K562 (cell line): ENCODE results near the gene CDS2. TPM values are rescaled to one million over a fixed set of nuclear protein-coding genes. Genes with fewer than 3 reads are reported as not detected.

Source experiments
- ATAC-seq: fragments of 200-7000 bp; cut with Tn5 transposase; 3 replicates; pipeline ENCODE4 v1.9.1; 2020; ENCODE audit warnings: moderate library complexity
- BruUV-seq: library from RNA; stranded (reverse); fragments of 400-500 nt; replicated peaks from 2 replicates; lab custom pipeline; 2021; lab: Mats Ljungman, UMichigan
- CTCF ChIA-PET: fragments of 300-600 bp; formaldehyde crosslinking; extraction: SDS; loops from one replicate; lab custom pipeline; 2021; ENCODE audit warnings: low intra/inter-chr PET ratio; lab: Yijun Ruan, JAX
- POLR2A ChIA-PET: fragments of 300-600, 350-650 bp; sonication (Branson Sonifier 250); formaldehyde crosslinking; extraction: SDS; loops from one replicate; lab custom pipeline; 2021; ENCODE audit warnings: antibody characterized with exemption, inconsistent platforms; lab: Yijun Ruan, JAX
- DNase-seq, 4 experiments: peaks; one replicate each; pipeline versions ENCODE4 v3.0.0 to v3.0.0-alpha.2; 2011 to 2018; ENCODE audit warnings: low spot score in 3 of 4, mixed read lengths in 3 of 4; ENCODE audit errors: extremely low read depth in 1 of 4
- FAIRE-seq: peaks from 2 replicates; lab custom pipeline; 2011; peaks lifted over from hg19 to GRCh38; lab: Jason Lieb, UNC
- H2AFZ ChIP-seq: 2 replicates; pipeline ENCODE4 v1.6.0; 2011; ENCODE audit warnings: low read depth, low read length, control low read depth, inconsistent platforms
- H3K27ac ChIP-seq: fragments of 200-600 bp; 3 replicates; pipeline ENCODE4 v1.8.0; 2011; ENCODE audit warnings: low read depth, mild to moderate bottlenecking, control low read depth, inconsistent platforms, low read length, moderate library complexity, mixed read lengths; ENCODE audit errors: extremely low read depth
- H3K27me3 ChIP-seq, 2 experiments: fragments of 300-600 bp in 1 of 2; 2 replicates in 1 of 2; 3 replicates in 1 of 2; pipeline versions ENCODE4 v1.6.0 to v1.8.0; 2011; ENCODE audit warnings: inconsistent platforms in 2 of 2, low read length in 2 of 2, mild to moderate bottlenecking in 1 of 2, mixed read lengths in 1 of 2, moderate library complexity in 1 of 2; ENCODE audit not compliant: control insufficient read depth in 2 of 2, insufficient read depth in 2 of 2
- H3K36me3 ChIP-seq: fragments of 300-600 bp; 3 replicates; pipeline ENCODE4 v1.8.0; 2011; ENCODE audit warnings: mild to moderate bottlenecking, low read length, inconsistent platforms; ENCODE audit not compliant: control insufficient read depth, insufficient read depth
- H3K4me1 ChIP-seq, 2 experiments: fragments of 200-600 bp in 1 of 2; replicated peaks in 1 of 2; 2 replicates in 1 of 2; 3 replicates in 1 of 2; pipeline versions ENCODE4 v1.5.1 to v1.8.0; 2011; ENCODE audit warnings: inconsistent platforms in 2 of 2, low read length in 2 of 2, mild to moderate bottlenecking in 1 of 2, mixed read lengths in 1 of 2, moderate library complexity in 1 of 2; ENCODE audit not compliant: control insufficient read depth in 2 of 2, insufficient read depth in 2 of 2
- H3K4me2 ChIP-seq: 2 replicates; pipeline ENCODE4 v1.6.1; 2011; ENCODE audit warnings: low read length, control low read depth, inconsistent platforms, mixed read lengths; ENCODE audit not compliant: insufficient read depth
- H3K4me3 ChIP-seq: fragments of 200-600 bp; sonication (generic), shearing (Covaris generic); 2 replicates; pipeline ENCODE4 v1.5.1; 2016; ENCODE audit warnings: control low read depth, inconsistent platforms
- H3K79me2 ChIP-seq: fragments of 200-600 bp; 3 replicates; pipeline ENCODE4 v1.8.0; 2011; ENCODE audit warnings: low read length, inconsistent platforms; ENCODE audit not compliant: control insufficient read depth, insufficient read depth
- H3K9ac ChIP-seq, 2 experiments: 2 replicates each; pipeline versions ENCODE4 v1.6.0 to v1.6.1; 2011; ENCODE audit warnings: low read depth in 2 of 2, low read length in 2 of 2, control low read depth in 1 of 2, inconsistent platforms in 1 of 2, mild to moderate bottlenecking in 1 of 2, mixed read lengths in 1 of 2; ENCODE audit not compliant: insufficient read depth in 1 of 2
- H3K9me1 ChIP-seq: one replicate; pipeline ENCODE4 v1.6.0; 2011; ENCODE audit warnings: inconsistent platforms, mild to moderate bottlenecking, low read length, moderate library complexity; ENCODE audit not compliant: control insufficient read depth, insufficient read depth
- H3K9me3 ChIP-seq: replicated peaks from 2 replicates; pipeline ENCODE4 v1.5.1; 2011; ENCODE audit warnings: low read depth, low read length, inconsistent platforms; ENCODE audit not compliant: control insufficient read depth, insufficient read depth
- H4K20me1 ChIP-seq: replicated peaks from 2 replicates; pipeline ENCODE4 v1.6.1; 2011; ENCODE audit warnings: low read length, inconsistent platforms, mixed read lengths; ENCODE audit not compliant: control insufficient read depth, insufficient read depth
- ESRRA ChIP-seq: fragments of 450-650 bp; IDR thresholded peaks from 2 replicates; pipeline ENCODE4 v1.6.1; 2014; ENCODE audit warnings: low read depth, mild to moderate bottlenecking, moderate library complexity, borderline replicate concordance
- HEY1 ChIP-seq: fragments of 250-450 bp; sonication (Bioruptor Pico); IDR thresholded peaks from 2 replicates; pipeline ENCODE4 v1.5.0; 2020; ENCODE audit warnings: mild to moderate bottlenecking, moderate library complexity, borderline replicate concordance
- KAT2B ChIP-seq: IDR thresholded peaks from one replicate; pipeline ENCODE4 v1.6.1; 2012; ENCODE audit warnings: low read depth, mild to moderate bottlenecking, control low read depth, inconsistent platforms, low read length, moderate library complexity
- KDM1A ChIP-seq, 2 experiments: fragments of 450-650 bp; IDR thresholded peaks; 2 replicates each; pipeline ENCODE4 v1.6.1; 2016; ENCODE audit warnings: mild to moderate bottlenecking in 2 of 2
- LEF1 ChIP-seq: fragments of 450-650 bp; IDR thresholded peaks from 2 replicates; pipeline ENCODE4 v1.6.1; 2016; ENCODE audit warnings: mild to moderate bottlenecking
- NCOA6 ChIP-seq: fragments of 450-650 bp; IDR thresholded peaks from 2 replicates; pipeline ENCODE4 v1.6.1; 2017; ENCODE audit warnings: mild to moderate bottlenecking
- PHF20 ChIP-seq: fragments of 450-650 bp; IDR thresholded peaks from 2 replicates; pipeline ENCODE4 v1.6.1; 2018; ENCODE audit not compliant: partially characterized antibody
- PHF8 ChIP-seq: fragments of 200-600 bp; sonication (generic); IDR thresholded peaks from 2 replicates; pipeline ENCODE4 v1.6.1; 2012; ENCODE audit warnings: mixed run types, mild to moderate bottlenecking, inconsistent platforms, low read length, moderate library complexity, borderline replicate concordance
- POLR3G ChIP-seq: IDR thresholded peaks from 2 replicates; pipeline ENCODE4 v1.6.1; 2011; ENCODE audit not compliant: insufficient read length, insufficient replicate concordance; ENCODE audit errors: extremely low read depth
- PTRF ChIP-seq: fragments of 450-650 bp; IDR thresholded peaks from 2 replicates; pipeline ENCODE4 v1.6.1; 2016; ENCODE audit warnings: mild to moderate bottlenecking, missing genetic modification characterization, missing compliant biosample characterization
- SIN3A ChIP-seq, 2 experiments: fragments of 150-350 bp in 1 of 2; IDR thresholded peaks; 2 replicates each; pipeline ENCODE4 v1.6.1; 2011 to 2016; ENCODE audit warnings: borderline replicate concordance in 2 of 2, low read depth in 2 of 2, low read length in 2 of 2, mild to moderate bottlenecking in 2 of 2, moderate library complexity in 2 of 2; ENCODE audit not compliant: control insufficient read depth in 1 of 2
- SREBF1 ChIP-seq: fragments of 150-350 bp; IDR thresholded peaks from 2 replicates; pipeline ENCODE4 v1.6.1; 2014; ENCODE audit warnings: antibody characterized with exemption, low read depth, low read length, borderline replicate concordance
- TAL1 ChIP-seq: fragments of 450-650 bp; IDR thresholded peaks from 2 replicates; pipeline ENCODE4 v1.6.1; 2016; ENCODE audit warnings: mild to moderate bottlenecking
- TBL1XR1 ChIP-seq, 2 experiments: IDR thresholded peaks; 2 replicates each; pipeline ENCODE4 v1.6.1; 2012; ENCODE audit warnings: improper control_type of control experiment in 2 of 2, low read length in 2 of 2, mild to moderate bottlenecking in 1 of 2
- TEAD4 ChIP-seq, 2 experiments: sonication (generic) in 1 of 2; formaldehyde crosslinking in 1 of 2; IDR thresholded peaks; 2 replicates each; pipeline versions ENCODE4 v1.6.1 to v1.8.0; 2012 to 2022; ENCODE audit warnings: borderline replicate concordance in 1 of 2, inconsistent platforms in 1 of 2, low read length in 1 of 2, mild to moderate bottlenecking in 1 of 2, missing genetic modification reagents in 1 of 2
- ZNF24 ChIP-seq: fragments of 450-650 bp; IDR thresholded peaks from 2 replicates; pipeline ENCODE4 v1.6.1; 2016
- WGBS: fragments of 100-300 bp; shearing (Covaris generic); methylation state at CpG from one replicate; pipeline ENCODE4 v1.1.6; 2016; ENCODE audit warnings: low coverage, mixed read lengths; ENCODE audit not compliant: insufficient coverage; ENCODE audit errors: missing lambda C conversion rate; 5-methylcytosine and 5-hydroxymethylcytosine counted together
- in situ Hi-C: fragments of 300-500 bp; cut with MboI; formaldehyde crosslinking; loops from 4 replicates; pipeline ENCODE4 v1.15.0; 2018; ENCODE audit warnings: inconsistent platforms, mixed read lengths
- intact Hi-C: fragments of 100-400 bp; cut with micrococcal nuclease; formaldehyde crosslinking; loops from 2 replicates; pipeline ENCODE4 v1.14.2; 2022
- polyA plus RNA-seq, 8 experiments: library from polyadenylated mRNA; depleted of rRNA in 4 of 8; stranded (reverse) in 5 of 8; unstranded in 3 of 8; fragments of >200 nt; fragmentation: Nextera tagmentation in 2 of 8; fragmentation: Illumina TruSeq in 1 of 8; extraction: Ambion mirVana in 2 of 8; extraction: Trizol in 1 of 8; gene quantifications; 2 replicates each; pipeline versions ENCODE4 v1.2.1 to v1.2.3, GENCODE V29; 2011 to 2014; ENCODE audit warnings: inconsistent platforms in 1 of 8, missing spikeins in 1 of 8
- total RNA-seq, 7 experiments: library from RNA; depleted of rRNA in 6 of 7; stranded (reverse); fragments of >200 nt in 6 of 7; fragmentation: Illumina TruSeq in 2 of 7; extraction: Trizol in 2 of 7; gene quantifications; 2 replicates each; pipeline versions ENCODE4 v1.2.1 to v1.2.3, GENCODE V29; 2011 to 2021; ENCODE audit warnings: low replicate concordance in 1 of 7
- TF ChIP-seq, protein P1 (sequence below): fragments of 150-350 bp; conservative IDR thresholded peaks from 2 replicates; pipeline ENCODE4 v1.6.1; 2014; ENCODE audit warnings: low read length
- TF ChIP-seq, protein P2 (sequence below): fragments of 450-650 bp; IDR thresholded peaks from 2 replicates; pipeline ENCODE4 v1.6.1; 2016; ENCODE audit warnings: low read depth, mild to moderate bottlenecking, moderate library complexity
- TF ChIP-seq, protein P3 (sequence below): fragments of 450-650 bp; formaldehyde crosslinking; IDR thresholded peaks from 2 replicates; pipeline ENCODE4 v1.4.0; 2020; ENCODE audit warnings: mild to moderate bottlenecking, moderate library complexity

The CDS2 gene
- total and polyA plus RNA-seq, 9 of the 15 experiments (the other 6 are each of a cell fraction or from before 2014, with no cell fraction given), result 6.4 to 46.4 (median 12.2) TPM

DNA sequence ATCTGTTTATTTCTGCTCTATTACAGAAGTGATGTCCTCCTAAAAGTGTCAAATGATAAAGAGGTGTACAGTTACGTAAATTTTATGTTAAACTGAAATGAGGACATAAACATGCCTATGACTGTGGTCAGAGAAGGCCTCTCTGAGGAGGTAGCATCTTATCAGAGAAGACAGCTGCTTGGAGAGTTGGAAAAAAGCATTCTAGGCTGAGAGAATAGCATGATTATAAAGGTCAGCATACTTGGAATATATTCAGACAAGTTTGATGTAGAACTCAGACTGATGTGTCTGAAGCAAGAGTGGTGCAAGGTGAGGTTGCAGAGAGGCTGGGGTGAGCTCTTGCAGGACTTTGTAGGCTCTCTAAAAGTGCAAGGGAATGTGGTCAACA is 3.9 kb upstream of the CDS2 start:
- no peak overlapping the region for H3K4me3 ChIP-seq
- POLR2A ChIA-PET, result interaction anchor here (0.5 to 1.2 kb wide), 4 partner anchors 8 to 1048 kb away, joined by 3 to 4 read pairs (median 4); no protein-coding TSS in a partner anchor
- peak overlapping the region; percentile 16; the same call in 1 of the 2 replicates for H3K4me2 ChIP-seq
- H3K79me2 ChIP-seq, result peaks cover 43% of the 10 kb centered on the region
- DNase-seq, result peak in 2 of 4 experiments; percentile 33 to 69
- CTCF ChIA-PET, result no interaction called here
- 0% methylated on average over 1 of the region's 1 CpG for WGBS
- no peak for ATAC-seq
- H3K9me1 ChIP-seq, result no peaks in the 10 kb centered on the region
- in situ Hi-C loops (no loop called here), intact Hi-C loops (loop anchor here (10.0 kb wide), 1 partner anchor 322 kb away; no protein-coding TSS in a partner anchor)
- H4K20me1 ChIP-seq, result peaks cover 14% of the 10 kb centered on the region
- no peaks in the 10 kb centered on the region for H3K9me3 ChIP-seq
- no TSS peak for BruUV-seq
- peaks cover 10 to 18% of the 10 kb centered on the region in 2 experiments; a peak in 4 of 5 replicates for H3K4me1 ChIP-seq
- no peaks in the 10 kb centered on the region for H3K27me3 ChIP-seq
- peaks cover 10% of the 10 kb centered on the region for H3K36me3 ChIP-seq
- peak; percentile 86 for FAIRE-seq
- no peak overlapping the region for H3K9ac ChIP-seq
- no peak overlapping the region for H2AFZ ChIP-seq
- peak overlapping the region; percentile 52; the same call in 2 of the 3 replicates for H3K27ac ChIP-seq
- no peak for TF ChIP-seq PTRF
- no peak for TF ChIP-seq HEY1 (CRISPR knock-in tag)
- peak; percentile 81 for TF ChIP-seq TEAD4 (IDR thresholded peaks at IDR 0.05; ENCODE audit: low read length)
- no peak for TF ChIP-seq TEAD4 (CRISPR knock-in tag; IDR thresholded peaks at IDR 0.05; ENCODE audit: borderline replicate concordance)
- no peak; a peak in 1 of 4 replicates for TF ChIP-seq KDM1A (IDR thresholded peaks at IDR 0.05)
- peak; percentile 71 for TF ChIP-seq TAL1
- TF ChIP-seq TBL1XR1 (IDR thresholded peaks at IDR 0.05; ENCODE audit: low read length in 2 of 2), result peak in 1 of 2 experiments; percentile 32; a peak in 1 of 4 replicates
- TF ChIP-seq, protein P1, sequence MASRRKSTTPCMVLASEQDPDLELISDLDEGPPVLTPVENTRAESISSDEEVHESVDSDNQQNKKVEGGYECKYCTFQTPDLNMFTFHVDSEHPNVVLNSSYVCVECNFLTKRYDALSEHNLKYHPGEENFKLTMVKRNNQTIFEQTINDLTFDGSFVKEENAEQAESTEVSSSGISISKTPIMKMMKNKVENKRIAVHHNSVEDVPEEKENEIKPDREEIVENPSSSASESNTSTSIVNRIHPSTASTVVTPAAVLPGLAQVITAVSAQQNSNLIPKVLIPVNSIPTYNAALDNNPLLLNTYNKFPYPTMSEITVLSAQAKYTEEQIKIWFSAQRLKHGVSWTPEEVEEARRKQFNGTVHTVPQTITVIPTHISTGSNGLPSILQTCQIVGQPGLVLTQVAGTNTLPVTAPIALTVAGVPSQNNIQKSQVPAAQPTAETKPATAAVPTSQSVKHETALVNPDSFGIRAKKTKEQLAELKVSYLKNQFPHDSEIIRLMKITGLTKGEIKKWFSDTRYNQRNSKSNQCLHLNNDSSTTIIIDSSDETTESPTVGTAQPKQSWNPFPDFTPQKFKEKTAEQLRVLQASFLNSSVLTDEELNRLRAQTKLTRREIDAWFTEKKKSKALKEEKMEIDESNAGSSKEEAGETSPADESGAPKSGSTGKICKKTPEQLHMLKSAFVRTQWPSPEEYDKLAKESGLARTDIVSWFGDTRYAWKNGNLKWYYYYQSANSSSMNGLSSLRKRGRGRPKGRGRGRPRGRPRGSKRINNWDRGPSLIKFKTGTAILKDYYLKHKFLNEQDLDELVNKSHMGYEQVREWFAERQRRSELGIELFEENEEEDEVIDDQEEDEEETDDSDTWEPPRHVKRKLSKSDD, result no peak
- TF ChIP-seq LEF1, result peak; percentile 71; the same call in 1 of the 2 replicates
- TF ChIP-seq, protein P2, sequence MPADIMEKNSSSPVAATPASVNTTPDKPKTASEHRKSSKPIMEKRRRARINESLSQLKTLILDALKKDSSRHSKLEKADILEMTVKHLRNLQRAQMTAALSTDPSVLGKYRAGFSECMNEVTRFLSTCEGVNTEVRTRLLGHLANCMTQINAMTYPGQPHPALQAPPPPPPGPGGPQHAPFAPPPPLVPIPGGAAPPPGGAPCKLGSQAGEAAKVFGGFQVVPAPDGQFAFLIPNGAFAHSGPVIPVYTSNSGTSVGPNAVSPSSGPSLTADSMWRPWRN, result no peak
- no peak for TF ChIP-seq PHF8
- TF ChIP-seq ZNF24, result no peak
- TF ChIP-seq PHF20, result no peak
- TF ChIP-seq, protein P3, sequence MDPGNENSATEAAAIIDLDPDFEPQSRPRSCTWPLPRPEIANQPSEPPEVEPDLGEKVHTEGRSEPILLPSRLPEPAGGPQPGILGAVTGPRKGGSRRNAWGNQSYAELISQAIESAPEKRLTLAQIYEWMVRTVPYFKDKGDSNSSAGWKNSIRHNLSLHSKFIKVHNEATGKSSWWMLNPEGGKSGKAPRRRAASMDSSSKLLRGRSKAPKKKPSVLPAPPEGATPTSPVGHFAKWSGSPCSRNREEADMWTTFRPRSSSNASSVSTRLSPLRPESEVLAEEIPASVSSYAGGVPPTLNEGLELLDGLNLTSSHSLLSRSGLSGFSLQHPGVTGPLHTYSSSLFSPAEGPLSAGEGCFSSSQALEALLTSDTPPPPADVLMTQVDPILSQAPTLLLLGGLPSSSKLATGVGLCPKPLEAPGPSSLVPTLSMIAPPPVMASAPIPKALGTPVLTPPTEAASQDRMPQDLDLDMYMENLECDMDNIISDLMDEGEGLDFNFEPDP (CRISPR knock-in tag), result no peak
- no peak for TF ChIP-seq ESRRA
- no peak for TF ChIP-seq KAT2B
- no peak for TF ChIP-seq POLR3G
- TF ChIP-seq SIN3A (IDR thresholded peaks at IDR 0.05; ENCODE audit: borderline replicate concordance in 2 of 2, control insufficient read depth in 1 of 2, low read depth in 2 of 2, low read length in 2 of 2), result no peak
- TF ChIP-seq SREBF1, result no peak
- TF ChIP-seq NCOA6, result no peak
